ENCODE results near the gene ABCD1. TPM values are rescaled to one million over a fixed set of nuclear protein-coding genes. Genes with fewer than 3 reads are reported as not detected.
A peak's percentile ranks its signal among the peaks of the same experiment; 100 is the strongest.
"Not testable (repeated sequence)": the region's sequence is repeated elsewhere in the genome, so short reads cannot be mapped to it uniquely, and the experiment has no call there.

ABCD1 gene
- total RNA-seq, 1 donor from 2014 or later = 12.0 TPM

DNA sequence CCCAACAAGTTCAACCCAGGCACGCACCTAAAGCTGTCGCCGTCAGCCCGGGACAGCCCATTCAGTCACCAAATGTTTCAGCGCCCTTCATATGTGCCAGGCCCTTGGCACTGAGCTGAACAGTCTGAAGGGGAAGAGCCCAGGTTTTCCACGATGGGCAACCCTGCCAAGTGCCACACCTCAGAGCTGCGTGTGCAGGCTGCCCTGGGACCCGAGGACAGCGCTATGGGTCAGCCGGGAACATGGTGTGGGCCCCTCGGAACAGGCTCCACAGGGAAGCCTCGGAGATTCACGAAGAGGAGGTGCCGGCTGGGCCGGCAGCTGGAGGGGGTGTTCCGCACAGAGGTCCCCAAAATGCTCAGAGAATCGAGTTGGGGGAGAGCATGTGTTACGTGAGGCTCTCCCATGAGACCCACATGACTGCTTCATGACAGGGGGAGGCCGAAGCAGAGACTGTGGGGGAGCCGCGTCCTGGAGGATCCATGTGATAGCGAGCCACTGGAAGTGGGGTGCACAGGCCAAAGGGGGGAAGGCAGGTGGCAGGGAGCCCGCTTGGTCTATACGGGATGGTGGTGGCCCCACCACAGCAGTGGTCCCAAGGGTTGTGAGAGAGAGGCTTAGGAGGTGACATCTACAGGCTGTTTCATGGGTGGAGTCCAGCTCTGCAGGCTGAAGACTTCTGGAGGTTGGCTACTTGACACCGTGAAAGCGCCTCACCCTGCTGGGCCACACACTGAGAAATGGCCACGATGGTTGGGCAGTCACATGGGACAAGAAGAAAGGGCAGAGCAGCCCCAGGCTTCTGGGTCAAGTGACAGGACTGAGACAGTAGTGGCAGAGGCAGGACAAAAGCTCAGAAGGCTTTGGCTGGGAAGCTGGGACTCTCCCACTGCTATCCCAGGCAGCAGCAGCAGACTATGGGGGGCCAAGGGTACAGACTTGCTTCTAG is 14.7 kb upstream of the ABCD1 start:
- no peak for DNase-seq

GRCh38 chrX:153714256-153714655 is 10.4 kb upstream of the ABCD1 start:
- no peak for DNase-seq

GRCh38 chrX:153717445-153717844 is 7.2 kb upstream of the ABCD1 start:
- DNase-seq = no peak

DNA sequence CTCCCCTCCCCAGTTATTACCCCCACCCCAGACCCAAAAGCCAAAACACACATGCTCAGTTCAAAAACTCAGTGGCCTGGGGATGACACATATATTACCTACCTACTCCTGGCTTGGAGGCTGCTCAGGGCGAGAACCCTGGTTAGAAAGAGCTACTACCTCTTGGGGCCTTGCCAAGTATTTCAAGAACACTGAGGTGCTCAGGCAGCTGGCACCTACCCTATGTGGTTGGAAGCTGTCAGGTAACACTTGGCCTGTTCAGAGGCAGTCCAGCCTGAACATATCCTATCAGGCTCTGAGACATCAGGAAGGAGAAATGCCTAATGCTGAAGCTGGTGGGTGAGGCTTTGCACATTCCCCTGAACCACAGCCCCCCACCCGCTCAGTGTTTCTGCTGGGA is 5.4 kb upstream of the ABCD1 start:
- DNase-seq = no peak

GRCh38 chrX:153719701-153720100 is 5.0 kb upstream of the ABCD1 start:
- DNase-seq = no peak

DNA sequence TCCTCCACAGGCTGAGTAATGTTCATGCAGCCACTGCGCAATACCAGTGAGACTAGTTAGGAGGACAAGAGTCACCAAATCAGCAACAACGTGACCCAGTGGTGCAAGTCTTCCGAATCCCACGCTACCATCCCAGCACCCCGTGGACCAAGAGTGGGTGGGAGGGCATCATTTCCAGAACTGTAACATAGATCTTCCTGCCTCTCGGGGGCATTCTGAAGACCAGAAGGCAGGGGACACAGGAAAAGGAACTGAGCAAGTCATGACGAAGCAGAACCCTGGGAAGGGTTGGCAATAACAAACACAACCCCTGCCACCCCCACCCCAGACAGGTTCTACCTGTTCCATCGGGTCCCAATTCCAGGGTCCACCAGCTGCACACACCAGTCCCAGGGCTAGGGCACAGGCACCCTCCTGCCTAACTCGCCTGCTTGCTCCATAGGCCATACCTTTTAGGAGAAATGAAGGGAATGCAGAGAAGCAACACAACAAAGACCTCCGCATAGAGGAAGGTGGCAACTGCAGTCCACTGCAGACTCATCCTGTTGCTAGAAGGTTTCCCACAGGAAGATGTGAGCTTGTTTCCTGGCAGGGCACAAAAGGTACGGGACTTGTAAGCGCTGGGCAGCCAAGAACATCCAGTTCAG is 1.8 kb upstream of the ABCD1 start:
- no peak for DNase-seq

DNA sequence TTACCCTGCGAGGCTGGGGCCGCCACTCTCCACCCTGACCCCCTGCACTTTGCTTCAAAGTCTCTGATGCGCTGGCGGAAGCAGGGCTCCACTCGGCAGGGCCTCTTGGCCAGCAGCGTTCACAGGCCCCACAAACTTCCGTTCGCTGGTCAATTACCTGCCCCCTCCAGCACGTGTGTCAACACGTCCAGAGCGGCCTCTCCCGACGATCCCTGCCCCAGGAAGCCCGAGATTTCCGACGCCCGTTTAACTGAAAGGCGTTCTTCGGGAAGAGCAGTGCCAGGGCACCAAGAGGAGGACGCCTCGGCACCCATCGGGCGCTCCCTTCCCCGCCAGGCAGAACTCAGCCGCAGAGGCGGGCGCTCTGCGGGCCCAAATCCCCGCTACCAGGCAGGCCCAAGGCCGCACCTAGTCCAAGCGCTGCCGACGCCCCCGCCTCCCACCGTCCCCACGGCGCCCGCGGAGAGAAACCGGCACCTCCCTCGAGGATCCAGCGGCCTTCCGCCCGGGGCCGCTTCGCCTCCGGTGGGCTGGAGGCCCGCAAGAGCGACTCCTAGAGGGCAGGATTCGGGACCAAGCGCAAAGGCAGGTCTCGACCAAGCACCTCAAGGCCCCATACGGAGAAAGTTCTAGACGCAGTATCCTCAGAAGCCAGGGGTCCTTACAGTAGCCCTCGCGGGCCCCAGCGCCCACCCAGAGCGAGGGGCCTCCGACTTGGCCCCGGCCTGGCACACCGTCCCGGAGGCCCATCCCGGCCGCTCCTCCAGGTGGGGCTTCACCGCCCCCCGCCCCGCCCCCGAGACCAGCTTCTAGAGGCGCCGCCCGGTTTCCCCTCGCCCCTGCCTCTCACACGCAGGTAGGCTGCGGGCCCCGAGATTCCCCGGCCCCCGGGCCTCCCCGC is 1.1 kb upstream of the ABCD1 start:
- DNase-seq = peak; percentile 48

DNA sequence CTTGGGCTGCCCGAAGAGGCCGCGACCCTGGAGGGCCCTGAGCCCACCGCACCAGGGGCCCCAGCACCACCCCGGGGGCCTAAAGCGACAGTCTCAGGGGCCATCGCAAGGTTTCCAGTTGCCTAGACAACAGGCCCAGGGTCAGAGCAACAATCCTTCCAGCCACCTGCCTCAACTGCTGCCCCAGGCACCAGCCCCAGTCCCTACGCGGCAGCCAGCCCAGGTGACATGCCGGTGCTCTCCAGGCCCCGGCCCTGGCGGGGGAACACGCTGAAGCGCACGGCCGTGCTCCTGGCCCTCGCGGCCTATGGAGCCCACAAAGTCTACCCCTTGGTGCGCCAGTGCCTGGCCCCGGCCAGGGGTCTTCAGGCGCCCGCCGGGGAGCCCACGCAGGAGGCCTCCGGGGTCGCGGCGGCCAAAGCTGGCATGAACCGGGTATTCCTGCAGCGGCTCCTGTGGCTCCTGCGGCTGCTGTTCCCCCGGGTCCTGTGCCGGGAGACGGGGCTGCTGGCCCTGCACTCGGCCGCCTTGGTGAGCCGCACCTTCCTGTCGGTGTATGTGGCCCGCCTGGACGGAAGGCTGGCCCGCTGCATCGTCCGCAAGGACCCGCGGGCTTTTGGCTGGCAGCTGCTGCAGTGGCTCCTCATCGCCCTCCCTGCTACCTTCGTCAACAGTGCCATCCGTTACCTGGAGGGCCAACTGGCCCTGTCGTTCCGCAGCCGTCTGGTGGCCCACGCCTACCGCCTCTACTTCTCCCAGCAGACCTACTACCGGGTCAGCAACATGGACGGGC is 579 bp downstream of the ABCD1 start:
- DNase-seq = no peak

- DNase-seq = no peak
Measured at GRCh38 chrX:153725832-153726285, 1.2 kb downstream of the ABCD1 start.

- DNase-seq = peak; percentile 77
Measured at GRCh38 chrX:153726286-153727122, 1.8 kb downstream of the ABCD1 start.

DNA sequence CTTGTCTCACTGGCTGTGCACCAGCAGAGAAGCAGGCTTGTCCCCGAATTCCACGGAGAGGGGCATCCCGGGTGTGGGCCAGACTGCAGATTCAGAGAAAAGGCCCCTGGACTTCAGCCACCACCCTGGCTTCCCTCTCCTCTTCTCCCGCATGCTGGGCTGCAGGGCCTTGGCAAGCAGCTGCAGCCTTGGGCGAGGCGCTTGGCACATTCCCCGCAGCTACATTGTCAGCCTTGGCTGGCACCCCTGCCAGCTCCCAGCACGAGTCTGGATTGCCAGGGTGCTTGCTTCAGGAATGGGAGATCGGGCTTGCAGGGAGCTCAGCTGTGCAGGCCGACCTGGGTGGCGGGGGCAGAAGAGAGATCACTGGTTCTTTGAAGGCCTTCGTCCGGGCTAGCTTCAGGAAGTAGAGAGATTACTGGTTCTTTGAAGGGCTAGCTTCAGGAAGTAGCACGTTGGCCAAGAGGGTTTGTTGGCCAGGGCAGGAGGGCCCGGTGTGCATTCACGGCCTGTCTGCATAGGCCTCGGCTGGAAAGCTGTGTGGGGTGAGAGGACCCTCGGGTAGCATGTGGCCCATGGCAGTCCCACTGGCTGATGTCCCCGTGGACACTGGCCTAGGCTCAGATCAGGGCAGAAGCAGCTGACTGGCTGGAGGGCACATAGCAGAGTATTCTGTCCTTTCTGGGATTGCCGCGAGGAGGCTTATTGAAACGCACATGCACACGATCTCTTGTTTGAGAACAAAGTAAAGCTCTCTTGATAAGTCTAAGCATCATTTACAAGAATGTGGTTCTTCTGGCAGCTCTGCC is 2.7 kb downstream of the ABCD1 start:
- peak; percentile 79 for DNase-seq

DNA sequence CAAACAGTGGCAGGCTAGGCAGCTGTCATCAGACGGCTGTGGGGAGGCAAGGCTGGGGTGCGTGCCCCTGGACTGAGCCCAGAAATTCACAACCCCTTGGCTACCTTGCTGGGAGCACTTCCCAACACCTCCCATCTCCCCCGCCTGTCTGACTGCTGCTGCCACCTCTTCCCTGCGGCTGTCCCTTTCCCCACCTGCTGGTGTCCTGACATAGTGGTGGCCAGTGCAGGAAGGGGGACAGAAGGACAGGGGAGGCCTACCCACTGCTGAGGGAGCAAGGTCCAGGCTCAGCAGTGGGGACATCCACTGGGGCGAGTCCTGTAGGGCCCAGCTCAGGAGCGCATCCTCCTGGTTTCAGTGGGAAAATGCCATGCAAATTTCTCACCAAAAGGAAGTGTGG is 3.4 kb downstream of the ABCD1 start:
- DNase-seq = no peak

DNA sequence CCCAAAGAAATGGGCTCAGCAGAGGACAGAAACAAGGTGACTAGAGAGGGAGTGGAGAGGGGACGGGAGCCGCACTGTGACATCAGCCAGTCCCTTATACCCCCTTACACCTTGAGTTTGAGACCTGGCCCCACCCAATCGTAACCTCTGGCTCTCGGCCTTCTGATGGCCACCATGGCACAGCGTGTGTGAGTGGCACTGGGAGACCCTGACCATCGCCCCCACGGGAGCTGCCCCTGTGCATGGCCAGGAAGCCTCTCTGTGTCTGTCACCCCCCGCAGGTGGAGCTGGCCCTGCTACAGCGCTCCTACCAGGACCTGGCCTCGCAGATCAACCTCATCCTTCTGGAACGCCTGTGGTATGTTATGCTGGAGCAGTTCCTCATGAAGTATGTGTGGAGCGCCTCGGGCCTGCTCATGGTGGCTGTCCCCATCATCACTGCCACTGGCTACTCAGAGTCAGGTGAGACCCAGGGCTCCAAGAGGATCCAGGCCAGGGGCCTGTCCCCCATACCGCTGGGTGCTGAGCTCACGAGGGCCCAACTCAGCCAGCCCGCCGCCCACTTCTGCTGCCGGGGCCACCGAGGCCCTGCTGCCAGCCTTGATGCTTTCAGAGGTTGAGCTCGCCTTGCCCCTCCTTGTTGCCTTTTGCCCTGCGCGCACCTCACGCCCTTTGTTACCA is 4.4 kb downstream of the ABCD1 start:
- DNase-seq = no peak

- not testable (repeated sequence) for DNase-seq
Measured at GRCh38 chrX:153730115-153730514, 5.5 kb downstream of the ABCD1 start.

- no peak for DNase-seq
Measured at GRCh38 chrX:153731117-153731844, 6.6 kb downstream of the ABCD1 start.

- no peak for DNase-seq
Measured at GRCh38 chrX:153731845-153732215, 7.2 kb downstream of the ABCD1 start.

GRCh38 chrX:153732401-153732800 is 7.7 kb downstream of the ABCD1 start:
- no peak for DNase-seq

- no peak for DNase-seq
Measured at GRCh38 chrX:153733651-153734240, 9.1 kb downstream of the ABCD1 start.
